Activated T-cell treated with anti-CD3 and anti-CD28 coated beads, Interleukin-2, amount 50 U/mL, for 24 hours (primary cell): Measurements from ENCODE around the gene NTM.

Source experiments
- DNase-seq: peaks from one replicate; pipeline ENCODE4 v3.0.0-alpha.2; 2020
- H3K27ac Mint-ChIP-seq: 2 replicates; pipeline ENCODE4 v1.8.0; 2020; ENCODE audit warnings: mild to moderate bottlenecking, mixed read lengths
- H3K27me3 Mint-ChIP-seq: 2 replicates; pipeline ENCODE4 v1.8.0; 2020; ENCODE audit warnings: mixed read lengths
- H3K36me3 Mint-ChIP-seq: 2 replicates; pipeline ENCODE4 v1.8.0; 2020; ENCODE audit warnings: low read depth, mixed read lengths
- H3K4me1 Mint-ChIP-seq: 2 replicates; pipeline ENCODE4 v1.8.0; 2020; ENCODE audit warnings: low read depth, mixed read lengths
- H3K4me3 Mint-ChIP-seq: 2 replicates; pipeline ENCODE4 v1.8.0; 2020; ENCODE audit warnings: mild to moderate bottlenecking, moderate library complexity, mixed read lengths
- H3K9me3 Mint-ChIP-seq: 2 replicates; pipeline ENCODE4 v1.8.0; 2020; ENCODE audit warnings: mixed read lengths

NTM gene

GRCh38 chr11:131802440-131803115 is 432.2 kb downstream of the NTM start:
- H3K4me3 Mint-ChIP-seq, result no peak overlapping the region
- no peaks in the 10 kb centered on the region for H3K4me1 Mint-ChIP-seq
- no peaks in the 10 kb centered on the region for H3K9me3 Mint-ChIP-seq
- no peaks in the 10 kb centered on the region for H3K27me3 Mint-ChIP-seq
- DNase-seq, result no peak
- H3K36me3 Mint-ChIP-seq, result no peaks in the 10 kb centered on the region
- H3K27ac Mint-ChIP-seq, result no peak overlapping the region

GRCh38 chr11:131807876-131808275 is 437.5 kb downstream of the NTM start:
- Mint-ChIP-seq H3K27me3 (no peaks in the 10 kb centered on the region), H3K27ac (no peak overlapping the region), H3K9me3 (no peaks in the 10 kb centered on the region), H3K4me1 (no peaks in the 10 kb centered on the region), H3K36me3 (no peaks in the 10 kb centered on the region), H3K4me3 (no peak overlapping the region)
- no peak for DNase-seq

GRCh38 chr11:131808470-131808869 is 438.1 kb downstream of the NTM start:
- Mint-ChIP-seq H3K27me3 (no peaks in the 10 kb centered on the region), H3K36me3 (no peaks in the 10 kb centered on the region), H3K27ac (no peak overlapping the region), H3K9me3 (no peaks in the 10 kb centered on the region), H3K4me3 (no peak overlapping the region), H3K4me1 (no peaks in the 10 kb centered on the region)
- no peak for DNase-seq

DNA sequence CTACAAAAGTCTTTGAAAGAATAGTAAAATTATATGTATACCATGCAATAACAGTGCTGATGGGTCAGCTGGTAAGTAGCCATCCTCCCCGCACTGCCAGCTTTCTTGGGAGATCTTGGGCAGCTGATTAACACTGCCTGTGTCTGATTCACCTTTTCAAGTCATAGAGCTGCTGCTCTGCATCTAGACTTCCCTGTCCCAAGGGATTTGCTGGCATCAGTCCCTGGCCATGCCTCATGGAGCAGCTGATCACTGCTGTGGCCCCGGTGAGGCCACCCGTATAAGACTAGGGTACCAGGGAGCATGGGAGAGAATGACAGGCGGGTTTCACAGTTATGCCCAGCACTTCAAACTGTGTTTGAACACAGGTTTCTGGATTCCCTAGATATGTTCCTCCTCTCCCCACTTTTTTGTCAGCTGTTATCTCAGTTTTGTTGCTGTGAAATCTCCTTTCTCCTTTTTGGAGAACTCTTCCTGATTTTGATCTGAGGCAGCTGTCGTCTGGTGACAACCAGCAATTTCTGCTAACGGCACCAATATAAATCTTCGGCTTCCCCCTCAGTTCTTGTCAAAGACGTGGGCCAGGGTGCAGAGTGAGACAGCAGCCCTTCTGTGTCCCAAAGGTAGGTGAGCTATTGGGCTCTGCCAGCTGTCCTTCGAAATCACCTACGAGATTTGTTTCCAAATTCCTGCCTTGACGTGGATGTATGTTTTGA is 438.9 kb downstream of the NTM start:
- H3K36me3 Mint-ChIP-seq, result no peaks in the 10 kb centered on the region
- no peaks in the 10 kb centered on the region for H3K4me1 Mint-ChIP-seq
- no peaks in the 10 kb centered on the region for H3K9me3 Mint-ChIP-seq
- no peak overlapping the region for H3K4me3 Mint-ChIP-seq
- DNase-seq, result no peak
- H3K27ac Mint-ChIP-seq, result no peak overlapping the region
- H3K27me3 Mint-ChIP-seq, result no peaks in the 10 kb centered on the region

DNA sequence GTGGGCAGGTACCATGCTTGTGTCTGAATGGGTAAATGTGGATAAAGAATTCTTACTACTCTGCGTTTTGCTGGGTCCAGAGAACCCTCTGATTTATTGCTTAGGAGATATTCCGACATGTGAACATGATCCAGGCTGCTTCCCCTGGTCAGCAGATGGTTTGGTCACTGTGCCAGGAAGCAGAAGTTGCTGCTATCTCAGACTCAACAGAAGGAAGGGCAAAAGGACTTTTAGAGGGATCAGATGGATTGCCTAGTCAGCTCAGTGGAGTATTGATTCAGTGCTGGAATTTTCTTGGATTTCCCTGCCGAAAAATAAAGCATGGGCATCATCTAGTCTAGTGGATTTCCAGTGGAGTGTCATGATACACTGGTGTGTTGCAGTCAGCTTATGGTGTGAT is 440.1 kb downstream of the NTM start:
- H3K9me3 Mint-ChIP-seq, result no peaks in the 10 kb centered on the region
- DNase-seq, result no peak
- H3K36me3 Mint-ChIP-seq, result no peaks in the 10 kb centered on the region
- H3K27ac Mint-ChIP-seq, result no peak overlapping the region
- no peaks in the 10 kb centered on the region for H3K27me3 Mint-ChIP-seq
- H3K4me3 Mint-ChIP-seq, result no peak overlapping the region
- no peaks in the 10 kb centered on the region for H3K4me1 Mint-ChIP-seq

DNA sequence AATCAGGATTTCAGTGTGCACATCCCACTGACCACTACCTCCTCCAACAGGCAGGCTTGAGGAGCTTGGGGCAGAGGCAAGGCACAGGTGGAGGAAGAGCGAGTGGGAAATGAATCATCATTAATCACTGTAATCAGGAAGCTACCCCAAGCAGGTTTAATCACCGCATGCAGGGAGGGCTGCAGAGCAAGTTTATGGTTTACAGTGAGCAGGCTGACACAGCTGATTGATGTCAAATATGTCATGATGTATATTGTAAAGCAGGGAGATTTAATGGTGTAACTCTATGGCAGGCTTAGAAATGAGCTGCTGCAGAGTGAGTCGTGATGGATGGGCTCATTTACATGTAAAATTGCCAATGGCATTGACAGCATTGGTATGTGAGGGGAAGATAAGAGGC is 441.0 kb downstream of the NTM start:
- no peak for DNase-seq
- Mint-ChIP-seq H3K4me3 (no peak overlapping the region), H3K27ac (no peak overlapping the region), H3K9me3 (no peaks in the 10 kb centered on the region), H3K36me3 (no peaks in the 10 kb centered on the region), H3K27me3 (no peaks in the 10 kb centered on the region), H3K4me1 (no peaks in the 10 kb centered on the region)

DNA sequence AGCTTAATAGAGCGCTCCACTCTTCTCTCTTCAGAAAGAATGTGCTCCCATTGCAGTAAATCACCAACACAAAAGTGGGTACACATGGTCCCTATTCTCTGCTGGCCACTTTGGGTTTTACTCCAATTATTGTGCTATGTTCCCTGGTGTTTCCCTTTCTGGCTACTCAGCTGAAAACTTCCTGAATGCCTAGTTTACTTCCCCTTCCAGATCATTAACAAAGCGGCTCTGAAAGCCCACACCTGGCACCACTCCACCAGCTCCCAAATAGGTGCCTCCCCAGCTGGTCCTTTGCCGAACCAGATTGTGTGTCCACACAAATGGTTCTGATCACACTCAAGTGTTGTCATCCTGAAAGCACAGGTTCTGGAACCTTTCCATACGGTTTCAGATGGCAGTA is 443.7 kb downstream of the NTM start:
- Mint-ChIP-seq H3K27ac (no peak overlapping the region), H3K36me3 (no peaks in the 10 kb centered on the region), H3K4me1 (no peaks in the 10 kb centered on the region), H3K27me3 (no peaks in the 10 kb centered on the region), H3K9me3 (no peaks in the 10 kb centered on the region), H3K4me3 (no peak overlapping the region)
- no peak for DNase-seq

DNA sequence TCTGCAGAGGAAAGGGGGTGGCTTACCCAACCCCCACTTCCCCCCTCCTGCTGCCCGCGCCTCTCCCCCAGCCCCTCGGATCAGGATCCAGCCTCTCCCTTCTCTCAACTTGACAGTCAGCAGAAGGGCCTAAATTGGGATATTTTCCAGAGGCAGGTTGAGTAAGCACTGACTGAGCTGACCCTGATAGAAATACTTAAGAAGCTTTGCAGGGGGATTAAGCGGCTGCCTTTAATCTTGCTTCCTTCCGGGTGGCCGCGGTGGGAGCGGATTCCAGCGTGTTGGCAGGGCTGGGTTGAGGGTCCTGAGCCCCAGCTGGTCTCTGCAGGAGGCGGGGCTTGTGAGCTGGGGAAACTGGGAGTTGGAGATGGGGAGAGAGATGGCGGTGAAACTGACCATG is 445.2 kb downstream of the NTM start:
- DNase-seq, result no peak
- Mint-ChIP-seq H3K4me3 (no peak overlapping the region), H3K9me3 (no peaks in the 10 kb centered on the region), H3K4me1 (no peaks in the 10 kb centered on the region), H3K36me3 (no peaks in the 10 kb centered on the region), H3K27me3 (no peaks in the 10 kb centered on the region), H3K27ac (no peak overlapping the region)

- Mint-ChIP-seq H3K27me3 (no peaks in the 10 kb centered on the region), H3K4me1 (no peaks in the 10 kb centered on the region), H3K27ac (no peak overlapping the region), H3K4me3 (no peak overlapping the region), H3K9me3 (no peaks in the 10 kb centered on the region), H3K36me3 (no peaks in the 10 kb centered on the region)
- DNase-seq, result no peak
These were observed 445.6 kb downstream of the NTM start for GRCh38 chr11:131816051-131816450.

- Mint-ChIP-seq H3K9me3 (no peaks in the 10 kb centered on the region), H3K36me3 (no peaks in the 10 kb centered on the region)
These were observed 447.3 kb downstream of the NTM start for GRCh38 chr11:131817687-131818188.

DNA sequence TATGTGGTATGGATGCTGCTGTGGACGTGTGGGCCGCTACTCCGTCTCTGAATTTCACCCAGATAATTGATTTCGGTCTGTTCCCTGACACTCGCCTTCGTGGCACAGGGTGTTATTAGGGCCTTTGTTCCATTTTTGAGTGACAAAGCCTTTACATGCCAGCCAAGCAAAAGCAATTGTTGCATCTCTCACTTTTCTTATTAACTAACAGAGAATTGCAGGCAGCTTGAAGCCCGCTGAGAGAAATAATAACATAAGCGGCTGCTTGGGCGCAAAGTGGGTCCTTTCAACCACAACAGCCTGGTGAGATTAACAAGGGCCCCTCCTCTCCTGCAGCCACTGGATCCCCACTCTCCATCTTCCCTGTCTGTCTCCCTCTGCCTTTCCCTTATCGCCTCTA is 449.4 kb downstream of the NTM start:
- no peak overlapping the region for H3K27ac Mint-ChIP-seq
- no peaks in the 10 kb centered on the region for H3K36me3 Mint-ChIP-seq
- DNase-seq, result no peak
- no peaks in the 10 kb centered on the region for H3K27me3 Mint-ChIP-seq
- H3K4me3 Mint-ChIP-seq, result no peak overlapping the region
- H3K9me3 Mint-ChIP-seq, result no peaks in the 10 kb centered on the region
- H3K4me1 Mint-ChIP-seq, result no peaks in the 10 kb centered on the region

More at GRCh38 chr11:131817687-131818188, 447.3 kb downstream of the NTM start:
- no peak for DNase-seq
- no peaks in the 10 kb centered on the region for H3K27me3 Mint-ChIP-seq
- no peaks in the 10 kb centered on the region for H3K4me1 Mint-ChIP-seq
- H3K4me3 Mint-ChIP-seq, result no peak overlapping the region
- no peak overlapping the region for H3K27ac Mint-ChIP-seq

DNA sequence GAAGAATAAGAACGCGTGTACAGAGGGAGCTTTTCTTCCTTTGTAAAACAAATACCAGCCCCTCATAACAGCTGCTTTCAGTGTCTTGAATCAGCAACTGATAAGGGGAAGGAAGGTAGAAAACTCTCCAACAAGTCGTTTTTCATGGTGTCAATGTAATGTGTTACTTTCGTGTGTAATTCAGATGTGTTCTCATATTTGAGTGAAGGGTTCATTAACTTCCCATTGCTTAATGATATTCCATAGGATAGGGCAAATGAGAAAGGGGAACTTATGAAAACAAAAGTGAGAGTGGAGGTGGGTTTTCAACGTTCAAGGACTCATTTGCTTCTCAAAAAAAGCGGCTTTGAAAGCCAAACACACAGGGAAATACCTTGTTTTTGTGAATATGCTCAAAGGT is 452.1 kb downstream of the NTM start:
- Mint-ChIP-seq H3K9me3 (no peaks in the 10 kb centered on the region), H3K4me1 (no peaks in the 10 kb centered on the region)

DNA sequence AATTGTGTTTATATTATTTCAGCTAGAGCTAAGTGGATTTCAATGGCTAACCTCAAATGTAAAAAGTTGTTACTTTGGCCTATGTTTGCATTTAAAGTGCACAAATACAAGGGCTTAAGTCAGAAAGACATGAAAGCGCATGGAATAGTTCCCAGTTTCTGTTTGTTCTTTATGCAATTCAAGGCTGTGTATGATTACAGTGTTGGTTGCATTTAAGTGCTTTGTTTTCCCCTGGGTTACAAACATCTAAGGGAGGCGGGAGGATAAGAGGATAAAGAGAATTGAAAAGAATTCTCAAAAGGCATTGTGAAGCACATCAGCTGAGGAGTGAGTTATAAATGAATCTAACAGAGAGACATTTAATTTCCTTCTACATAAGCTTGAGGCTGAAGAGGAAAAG is 453.4 kb downstream of the NTM start:
- no peak for DNase-seq

More for the DNA sequence above, 452.1 kb downstream of the NTM start:
- H3K27me3 Mint-ChIP-seq, result no peaks in the 10 kb centered on the region
- H3K36me3 Mint-ChIP-seq, result no peaks in the 10 kb centered on the region
- H3K4me3 Mint-ChIP-seq, result no peak overlapping the region
- no peak for DNase-seq
- H3K27ac Mint-ChIP-seq, result no peak overlapping the region

GRCh38 chr11:131824771-131825170 is 454.4 kb downstream of the NTM start:
- H3K4me3 Mint-ChIP-seq, result no peak overlapping the region
- no peaks in the 10 kb centered on the region for H3K9me3 Mint-ChIP-seq
- no peak overlapping the region for H3K27ac Mint-ChIP-seq
- no peak for DNase-seq
- no peaks in the 10 kb centered on the region for H3K27me3 Mint-ChIP-seq
- H3K4me1 Mint-ChIP-seq, result no peaks in the 10 kb centered on the region
- H3K36me3 Mint-ChIP-seq, result no peaks in the 10 kb centered on the region

More for the DNA sequence above, 453.4 kb downstream of the NTM start:
- Mint-ChIP-seq H3K27me3 (no peaks in the 10 kb centered on the region), H3K9me3 (no peaks in the 10 kb centered on the region), H3K27ac (no peak overlapping the region), H3K36me3 (no peaks in the 10 kb centered on the region), H3K4me3 (no peak overlapping the region), H3K4me1 (no peaks in the 10 kb centered on the region)

- Mint-ChIP-seq H3K36me3 (no peaks in the 10 kb centered on the region), H3K4me3 (no peak overlapping the region), H3K27ac (no peak overlapping the region), H3K27me3 (no peaks in the 10 kb centered on the region), H3K9me3 (no peaks in the 10 kb centered on the region), H3K4me1 (no peaks in the 10 kb centered on the region)
- DNase-seq, result no peak
These were observed 457.0 kb downstream of the NTM start for GRCh38 chr11:131827430-131827829.
